Stimulated activated CD4-positive, alpha-beta T cell treated with anti-CD3 and anti-CD28 coated beads, Interleukin-12 subunit alpha, Interleukin-12 subunit beta, amount 100 ng/mL, for 48 hours (primary cell): ENCODE data around the gene GALNT12.

ENCODE experiments used
- DNase-seq, 3 donors: peaks; one replicate each; pipeline ENCODE4 v3.0.0-alpha.2; 2020; ENCODE audit warnings: low read depth in 2 of 3, low spot score in 1 of 3

Gene GALNT12, protein sequence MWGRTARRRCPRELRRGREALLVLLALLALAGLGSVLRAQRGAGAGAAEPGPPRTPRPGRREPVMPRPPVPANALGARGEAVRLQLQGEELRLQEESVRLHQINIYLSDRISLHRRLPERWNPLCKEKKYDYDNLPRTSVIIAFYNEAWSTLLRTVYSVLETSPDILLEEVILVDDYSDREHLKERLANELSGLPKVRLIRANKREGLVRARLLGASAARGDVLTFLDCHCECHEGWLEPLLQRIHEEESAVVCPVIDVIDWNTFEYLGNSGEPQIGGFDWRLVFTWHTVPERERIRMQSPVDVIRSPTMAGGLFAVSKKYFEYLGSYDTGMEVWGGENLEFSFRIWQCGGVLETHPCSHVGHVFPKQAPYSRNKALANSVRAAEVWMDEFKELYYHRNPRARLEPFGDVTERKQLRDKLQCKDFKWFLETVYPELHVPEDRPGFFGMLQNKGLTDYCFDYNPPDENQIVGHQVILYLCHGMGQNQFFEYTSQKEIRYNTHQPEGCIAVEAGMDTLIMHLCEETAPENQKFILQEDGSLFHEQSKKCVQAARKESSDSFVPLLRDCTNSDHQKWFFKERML

GRCh38 chr9:98807070-98807813, at the start of gene GALNT12:
Gene GALNT12, plus strand, starts transcription at chr9:98807670. Its CDS starts 29 bp downstream, at chr9:98807699.
- DNase-seq: peak in 2 of 3 donors; percentile 25 to 37

DNA sequence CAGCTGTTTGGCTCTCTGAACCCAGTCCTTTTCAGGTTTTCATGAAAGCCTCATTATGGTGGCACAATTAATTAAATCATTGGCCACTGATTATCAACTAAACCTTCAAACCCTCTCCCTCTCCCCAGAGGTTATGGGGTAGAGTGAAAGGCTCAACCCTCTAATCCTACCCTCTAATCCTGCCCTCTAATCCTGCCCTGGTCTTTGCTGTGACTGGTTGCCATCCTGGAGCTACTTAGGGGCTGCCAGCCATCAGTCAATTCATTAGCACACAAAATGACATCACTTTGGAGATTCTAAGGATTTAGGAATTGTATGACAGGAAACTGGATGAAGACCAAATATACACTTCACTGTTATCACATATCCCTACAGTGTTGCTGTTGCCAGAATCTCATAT, 47.2 kb upstream of the GALNT12 start:
- DNase-seq: no peak

DNA sequence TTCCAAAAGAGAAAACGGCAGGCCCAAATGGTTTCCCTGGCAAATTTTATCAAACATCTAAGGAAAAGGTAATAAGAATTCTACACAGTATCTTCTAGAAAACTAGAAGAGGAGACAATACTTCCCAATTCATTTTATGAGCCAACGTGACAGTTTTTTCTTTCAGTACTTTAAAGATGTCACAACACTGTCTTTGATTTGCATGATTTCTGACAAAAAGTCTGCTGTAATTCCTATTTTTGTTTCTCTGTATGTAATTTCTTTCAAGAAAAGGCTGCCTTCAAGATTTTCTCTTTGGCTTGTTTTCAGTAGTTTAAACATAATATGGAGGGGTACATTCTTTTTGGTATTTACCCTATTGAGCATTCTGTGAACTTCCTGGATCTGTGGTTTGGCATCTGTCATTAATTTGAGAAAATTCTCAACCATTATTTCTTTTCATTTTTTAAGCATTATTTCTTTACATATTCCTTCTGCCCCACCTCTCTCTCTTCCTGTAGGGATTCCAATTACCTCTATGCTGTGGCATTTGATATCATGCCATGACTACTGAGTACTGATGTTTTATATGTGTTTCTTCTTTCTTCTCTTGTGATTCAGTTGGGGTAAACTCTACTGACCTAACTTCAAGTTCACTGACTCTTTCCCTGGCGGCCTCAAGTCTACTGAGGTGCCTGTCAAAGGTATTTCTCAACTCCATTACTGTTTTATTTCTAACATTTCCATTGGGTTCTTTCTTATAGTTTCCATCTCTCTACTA, 43.3 kb upstream of the GALNT12 start:
- no peak for DNase-seq

DNA sequence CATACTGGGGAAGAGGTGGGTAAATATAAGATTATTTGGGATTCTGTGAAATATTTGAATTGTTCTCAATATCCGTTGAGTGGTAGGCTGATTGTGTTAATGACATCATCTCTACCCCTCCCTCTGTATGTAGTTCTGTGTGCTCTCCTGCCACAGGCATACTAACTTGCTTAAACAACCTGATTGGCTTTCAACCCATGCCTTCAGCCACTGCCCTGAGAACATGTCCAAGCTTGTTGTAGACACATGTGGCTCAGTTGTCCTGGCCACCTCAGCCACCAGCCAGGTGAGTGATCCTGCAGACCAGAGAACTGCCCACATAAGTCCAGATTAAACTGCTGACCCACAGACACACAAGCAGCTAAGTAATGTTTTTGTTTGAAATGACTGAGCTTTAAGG, 42.2 kb upstream of the GALNT12 start:
- DNase-seq: no peak

- DNase-seq: no peak
These were observed 40.9 kb upstream of the GALNT12 start for GRCh38 chr9:98766586-98766985.

DNA sequence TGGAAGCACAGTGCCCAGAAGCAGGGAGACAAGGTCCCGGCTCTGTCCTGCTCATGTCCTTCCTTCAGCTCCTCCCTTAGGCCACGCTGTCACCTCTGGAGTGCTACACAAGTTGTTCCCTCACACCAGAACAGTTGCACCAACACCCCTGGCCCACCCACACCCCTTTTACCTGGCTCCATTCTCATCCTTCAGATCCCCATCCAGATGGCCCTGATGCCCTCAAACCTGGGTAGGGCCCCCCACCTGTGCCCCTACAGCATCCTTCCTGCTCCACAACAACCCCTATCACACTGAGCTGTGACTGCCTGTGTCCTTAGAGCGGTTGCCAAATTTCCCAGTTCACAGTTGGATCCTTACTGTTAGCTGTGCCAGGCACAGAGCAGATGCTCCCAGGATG, 40.3 kb upstream of the GALNT12 start:
- no peak for DNase-seq

DNA sequence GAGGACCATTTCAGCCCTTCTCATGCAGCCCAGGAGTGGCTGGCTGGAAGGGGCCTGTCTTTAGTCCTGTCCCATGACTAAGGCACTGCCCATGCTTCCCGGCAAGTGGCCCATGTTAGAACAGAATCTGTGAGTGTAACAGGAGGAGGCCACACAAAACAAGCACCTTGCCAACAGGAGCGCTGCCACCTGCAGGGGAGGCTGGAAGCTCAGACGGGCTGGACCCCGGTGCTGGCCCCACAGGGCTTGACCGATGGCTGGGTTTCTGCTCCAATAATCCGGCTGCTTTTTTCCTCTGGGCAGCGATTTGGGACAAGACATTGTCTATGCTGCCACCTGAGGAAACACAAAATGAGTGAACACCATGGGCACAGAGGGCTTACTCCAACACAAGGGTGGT, 39.6 kb upstream of the GALNT12 start:
- DNase-seq: no peak

DNA sequence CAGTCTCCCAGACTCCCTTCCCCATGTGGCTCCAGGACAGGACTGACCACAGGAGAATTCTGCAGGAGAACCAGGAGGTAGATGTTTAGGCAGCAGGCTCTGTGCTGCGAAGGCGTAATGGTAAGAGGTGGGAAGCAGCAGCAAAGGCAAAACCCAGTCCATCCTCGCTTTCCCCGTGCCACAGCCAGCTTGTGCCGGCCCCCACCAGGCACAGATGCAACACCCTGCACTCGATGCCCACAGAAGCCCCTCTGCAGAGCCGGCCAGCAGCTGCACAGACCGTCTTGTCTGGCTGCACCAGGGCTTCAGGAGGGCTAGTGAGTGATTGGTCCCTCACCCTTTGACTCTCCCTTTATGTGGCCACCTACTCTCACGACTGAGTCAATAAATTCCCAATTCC, 39.1 kb upstream of the GALNT12 start:
- no peak for DNase-seq

GRCh38 chr9:98770717-98771116, 36.8 kb upstream of the GALNT12 start:
- DNase-seq: no peak

- DNase-seq: no peak
These were observed 36.1 kb upstream of the GALNT12 start for GRCh38 chr9:98771209-98771874.

GRCh38 chr9:98772364-98773155, 34.9 kb upstream of the GALNT12 start:
- DNase-seq: no peak

DNA sequence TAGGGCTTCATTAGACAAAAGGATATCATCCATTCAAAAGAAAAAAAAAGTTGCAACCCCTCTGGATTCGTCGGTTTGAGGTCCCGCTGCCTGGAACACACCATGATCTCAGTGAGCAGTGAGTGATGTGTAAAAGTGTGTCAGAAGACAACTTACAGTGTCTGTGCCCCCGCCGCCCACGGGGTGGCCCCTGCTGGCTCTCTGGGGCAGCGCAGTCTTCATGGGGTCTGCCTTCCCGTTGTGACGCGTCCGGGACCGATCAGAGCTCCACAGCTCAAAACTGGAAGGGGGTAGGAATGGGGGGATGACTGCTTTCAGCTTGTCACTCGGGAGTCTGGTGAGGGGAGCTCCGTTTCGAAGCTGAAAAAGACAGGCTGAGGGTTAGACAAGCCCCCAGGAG, 33.7 kb upstream of the GALNT12 start:
- no peak for DNase-seq

- no peak for DNase-seq
These were observed 32.7 kb upstream of the GALNT12 start for GRCh38 chr9:98774746-98775145.

GRCh38 chr9:98775831-98776441, 31.5 kb upstream of the GALNT12 start:
- DNase-seq: peak in 2 of 3 donors; percentile 11 to 37

DNA sequence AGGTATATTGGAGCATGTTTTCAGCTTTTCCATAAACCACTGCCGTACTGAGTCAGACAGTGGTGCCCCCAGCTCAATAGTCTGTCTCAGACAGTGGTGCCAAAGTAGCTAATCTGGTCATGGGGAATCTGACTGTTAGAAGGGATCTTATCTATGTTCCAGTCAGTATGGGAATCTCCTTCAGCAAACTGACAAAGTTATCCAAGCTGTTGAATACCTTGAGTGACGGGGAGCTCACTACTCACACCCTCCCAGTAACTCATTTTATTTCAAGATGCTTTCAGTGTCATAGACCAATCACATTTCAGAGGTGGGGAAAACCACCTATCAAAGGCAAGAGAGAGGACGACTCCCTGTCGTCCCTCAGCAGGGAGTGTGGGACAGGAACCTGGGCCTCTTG, 29.9 kb upstream of the GALNT12 start:
- no peak for DNase-seq

DNA sequence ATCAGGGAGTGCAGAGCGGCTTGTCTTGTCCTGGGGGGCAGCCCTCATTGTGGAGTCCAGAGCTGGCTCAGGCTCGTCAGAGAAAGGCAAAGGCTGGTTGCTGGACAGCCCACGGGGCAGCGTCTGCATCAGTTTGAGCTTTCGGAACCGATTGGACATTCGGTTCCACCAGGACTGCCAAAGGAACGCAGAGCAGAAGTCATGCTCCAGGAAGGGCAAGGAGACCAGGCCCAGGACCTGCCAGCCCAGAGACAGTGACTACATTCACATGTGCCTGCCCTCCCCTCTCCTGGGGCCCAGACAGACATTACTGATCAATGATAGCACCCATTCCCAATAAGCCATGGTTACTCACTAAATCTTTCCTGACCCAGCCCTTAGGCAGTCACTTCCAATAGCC, 29.2 kb upstream of the GALNT12 start:
- no peak for DNase-seq

- DNase-seq: no peak
These were observed 28.5 kb upstream of the GALNT12 start for GRCh38 chr9:98778711-98779530.

- no peak for DNase-seq
These were observed 27.3 kb upstream of the GALNT12 start for GRCh38 chr9:98780059-98780749.
